Tibial nerve (tissue), 4 donors: ENCODE data around the gene SRSF1.

Experiments used
- EP300 ChIP-seq, 2 donors: sonication (generic); formaldehyde crosslinking; IDR thresholded peaks; one replicate each; pipeline ENCODE4 v1.6.1; 2017; ENCODE audit warnings: antibody characterized with exemption in 2 of 2, mild to moderate bottlenecking in 1 of 2
- TF ChIP-seq, protein P1 (sequence below), 5 experiments: fragments of 200-600 bp in 3 of 5; fragments of 450-650 bp in 2 of 5; sonication (generic) in 3 of 5; IDR thresholded peaks; one replicate each; pipeline ENCODE4 v1.5.1; 2016 to 2019; ENCODE audit warnings: antibody characterized with exemption in 5 of 5, mild to moderate bottlenecking in 3 of 5, moderate library complexity in 2 of 5

- no peak for TF ChIP-seq EP300 (IDR thresholded peaks at IDR 0.05)
- TF ChIP-seq, protein P1, sequence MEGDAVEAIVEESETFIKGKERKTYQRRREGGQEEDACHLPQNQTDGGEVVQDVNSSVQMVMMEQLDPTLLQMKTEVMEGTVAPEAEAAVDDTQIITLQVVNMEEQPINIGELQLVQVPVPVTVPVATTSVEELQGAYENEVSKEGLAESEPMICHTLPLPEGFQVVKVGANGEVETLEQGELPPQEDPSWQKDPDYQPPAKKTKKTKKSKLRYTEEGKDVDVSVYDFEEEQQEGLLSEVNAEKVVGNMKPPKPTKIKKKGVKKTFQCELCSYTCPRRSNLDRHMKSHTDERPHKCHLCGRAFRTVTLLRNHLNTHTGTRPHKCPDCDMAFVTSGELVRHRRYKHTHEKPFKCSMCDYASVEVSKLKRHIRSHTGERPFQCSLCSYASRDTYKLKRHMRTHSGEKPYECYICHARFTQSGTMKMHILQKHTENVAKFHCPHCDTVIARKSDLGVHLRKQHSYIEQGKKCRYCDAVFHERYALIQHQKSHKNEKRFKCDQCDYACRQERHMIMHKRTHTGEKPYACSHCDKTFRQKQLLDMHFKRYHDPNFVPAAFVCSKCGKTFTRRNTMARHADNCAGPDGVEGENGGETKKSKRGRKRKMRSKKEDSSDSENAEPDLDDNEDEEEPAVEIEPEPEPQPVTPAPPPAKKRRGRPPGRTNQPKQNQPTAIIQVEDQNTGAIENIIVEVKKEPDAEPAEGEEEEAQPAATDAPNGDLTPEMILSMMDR (IDR thresholded peaks at IDR 0.05), result no peak
Measured at GRCh38 chr17:58006560-58006923, 504 bp downstream of the SRSF1 start.
